Thyroid gland (tissue), 4 donors: Measurements from ENCODE around the gene GATAD2A. TPM values are rescaled to one million over a fixed set of nuclear protein-coding genes. Genes with fewer than 3 reads are reported as not detected.

Source experiments
- DNase-seq, 2 donors: peaks; one replicate each; pipeline ENCODE4 v3.0.0-alpha.2; 2019
- H3K27ac ChIP-seq, 3 donors: fragments of 200-600 bp; sonication (generic); 1 replicate in 2 of 3; 2 replicates in 1 of 3; pipeline ENCODE4 v1.5.1; 2016 to 2019; ENCODE audit warnings: mild to moderate bottlenecking in 1 of 3, moderate library complexity in 1 of 3
- H3K27me3 ChIP-seq: fragments of 200-600 bp; sonication (generic); one replicate; pipeline ENCODE4 v1.5.1; 2019
- H3K36me3 ChIP-seq, 2 donors: fragments of 200-600 bp; sonication (generic); one replicate each; pipeline ENCODE4 v1.5.1; 2016 to 2019
- H3K4me1 ChIP-seq, 2 donors: fragments of 200-600 bp; sonication (generic); one replicate each; pipeline ENCODE4 v1.5.1; 2017 to 2019
- H3K4me3 ChIP-seq, 3 donors: fragments of 200-600 bp; sonication (generic); replicated peaks in 1 of 3; 1 replicate in 2 of 3; 2 replicates in 1 of 3; pipeline ENCODE4 v1.5.1; 2016; ENCODE audit warnings: mild to moderate bottlenecking in 1 of 3
- H3K9me3 ChIP-seq: fragments of 200-600 bp; sonication (generic); one replicate; pipeline ENCODE4 v1.5.1; 2017
- CTCF ChIP-seq, 6 experiments: fragments of 200-600 bp in 3 of 6; fragments of 450-650 bp in 3 of 6; sonication (generic) in 3 of 6; IDR thresholded peaks; one replicate each; pipeline ENCODE4 v1.5.1; 2016 to 2019; ENCODE audit warnings: antibody characterized with exemption in 6 of 6, mild to moderate bottlenecking in 2 of 6, inconsistent platforms in 1 of 6, moderate library complexity in 1 of 6
- POLR2A ChIP-seq, 2 donors: fragments of 450-650 bp; IDR thresholded peaks; one replicate each; pipeline ENCODE4 v1.6.1; 2017; ENCODE audit warnings: antibody characterized with exemption in 2 of 2, mild to moderate bottlenecking in 2 of 2, moderate library complexity in 1 of 2
- WGBS, 2 donors: methylation state at CpG; one replicate each; pipeline ENCODE4 v1.1.5; 2017; 5-methylcytosine and 5-hydroxymethylcytosine counted together
- intact Hi-C: fragments of 100-400 bp; cut with DNase I; formaldehyde crosslinking; loops from one replicate; pipeline ENCODE4 v1.15.1; 2023
- total RNA-seq, 4 donors: library from RNA; depleted of rRNA; stranded (reverse); fragments of >200 nt; gene quantifications; one replicate each; pipeline ENCODE4 v1.2.3, GENCODE V29; 2016

GATAD2A gene
- total RNA-seq, 4 donors from 2014 or later = 33.2 to 82.4 (median 51.8) TPM

DNA sequence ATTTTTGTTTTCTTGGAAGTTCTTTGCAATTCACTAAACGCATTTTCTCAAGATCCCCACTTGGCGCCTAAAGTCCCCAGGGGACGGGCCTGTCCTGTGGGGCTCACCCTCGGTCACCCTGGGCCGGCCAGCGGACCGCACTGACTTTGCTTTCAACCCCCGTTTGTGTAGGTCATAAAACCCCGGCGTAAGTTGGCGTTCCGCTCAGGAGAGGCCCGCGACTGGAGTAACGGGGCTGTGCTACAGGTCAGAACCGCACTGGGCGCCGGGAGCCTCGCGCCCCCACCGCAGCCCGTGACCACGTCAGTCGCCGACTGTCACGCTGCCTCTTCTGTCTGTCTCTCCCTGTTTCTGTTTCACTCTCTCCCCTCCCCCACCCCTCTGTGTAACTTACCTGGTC is 96.3 kb downstream of the GATAD2A start:
- H3K27me3 ChIP-seq = no peaks in the 10 kb centered on the region
- intact Hi-C loops = no loop called here
- no peak overlapping the region for H3K4me3 ChIP-seq
- no peaks in the 10 kb centered on the region for H3K9me3 ChIP-seq
- no peak overlapping the region for H3K27ac ChIP-seq
- H3K4me1 ChIP-seq = peaks cover 4 to 13% of the 10 kb centered on the region in 2 donors
- TF ChIP-seq CTCF (IDR thresholded peaks at IDR 0.05) = no peak
- no peak for TF ChIP-seq POLR2A (IDR thresholded peaks at IDR 0.05)
- H3K36me3 ChIP-seq = peaks cover 65 to 76% of the 10 kb centered on the region in 2 donors
- 96 to 97% methylated on average over 26 of the region's 26 CpGs for WGBS, 2 donors
- DNase-seq = no peak

GRCh38 chr19:19502281-19502680 is 96.8 kb downstream of the GATAD2A start:
- no peak for TF ChIP-seq POLR2A (IDR thresholded peaks at IDR 0.05)
- TF ChIP-seq CTCF (IDR thresholded peaks at IDR 0.05) = no peak
- H3K36me3 ChIP-seq = peaks cover 61 to 73% of the 10 kb centered on the region in 2 donors
- intact Hi-C loops = no loop called here
- WGBS, 2 donors = 96 to 99% methylated on average over 17 of the region's 19 CpGs
- H3K4me3 ChIP-seq = no peak overlapping the region
- H3K9me3 ChIP-seq = no peaks in the 10 kb centered on the region
- peaks cover 4 to 13% of the 10 kb centered on the region in 2 donors for H3K4me1 ChIP-seq
- H3K27me3 ChIP-seq = no peaks in the 10 kb centered on the region
- H3K27ac ChIP-seq = peak overlapping the region in 1 of 3 donors; percentile 69
- DNase-seq = no peak

GRCh38 chr19:19502808-19503602 is 97.5 kb downstream of the GATAD2A start:
- no peak for TF ChIP-seq POLR2A (IDR thresholded peaks at IDR 0.05)
- no peak for TF ChIP-seq CTCF (IDR thresholded peaks at IDR 0.05)
- Histone ChIP-seq H3K27ac (peak overlapping the region; percentile 46 to 69 (median 62)), H3K4me1 (peaks cover 4 to 13% of the 10 kb centered on the region in 2 donors), H3K27me3 (no peaks in the 10 kb centered on the region), H3K4me3 (no peak overlapping the region), H3K9me3 (no peaks in the 10 kb centered on the region), H3K36me3 (peaks cover 56 to 71% of the 10 kb centered on the region in 2 donors)
- intact Hi-C loops = no loop called here
- DNase-seq = peak; percentile 92
- 63 to 66% methylated on average over 17 to 18 of the region's 18 CpGs for WGBS, 2 donors

DNA sequence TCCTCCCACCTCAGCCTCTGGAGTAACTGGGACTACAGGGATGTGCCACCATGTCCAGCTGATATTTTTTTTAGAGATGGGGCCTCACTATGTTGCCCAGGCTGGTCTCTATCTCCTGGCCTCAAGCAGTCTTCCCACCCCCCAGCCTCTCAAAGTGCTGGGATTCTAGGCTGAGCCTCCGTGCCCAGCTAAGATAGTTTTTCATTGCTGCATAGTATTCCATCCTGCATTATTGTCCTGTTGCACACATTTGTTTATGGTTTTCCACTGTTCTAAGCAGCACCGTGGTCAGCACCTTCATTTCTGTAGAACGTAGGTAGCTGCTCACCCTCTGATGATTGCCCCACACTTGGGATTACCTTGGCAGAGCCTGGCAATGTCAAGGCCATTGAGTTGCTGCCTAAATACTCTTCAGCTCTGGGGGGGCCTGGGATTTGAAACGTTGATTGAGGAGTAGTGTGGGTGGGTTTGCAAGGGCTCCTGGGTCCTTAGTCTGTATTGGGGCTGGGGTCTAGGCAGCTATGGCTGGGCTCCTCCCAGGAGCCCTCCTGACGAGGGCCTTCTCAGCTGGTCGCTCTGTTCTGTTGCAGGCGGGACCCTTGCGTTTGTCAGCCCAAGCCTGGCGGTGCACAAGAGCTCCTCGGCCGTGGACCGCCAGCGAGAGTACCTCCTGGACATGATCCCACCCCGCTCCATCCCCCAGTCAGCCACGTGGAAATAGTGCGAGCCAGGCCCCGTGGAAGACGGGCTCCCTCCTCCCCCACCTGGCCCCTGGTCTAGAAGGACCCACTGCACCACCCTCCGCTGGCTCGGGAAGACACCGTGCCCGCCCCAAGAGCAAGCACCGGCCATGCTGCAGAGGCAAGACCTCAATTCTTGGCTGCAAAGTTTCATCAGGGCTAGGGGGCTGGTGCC is 99.5 kb downstream of the GATAD2A start:
- no peak for DNase-seq
- intact Hi-C loops = no loop called here
- 86 to 93% methylated on average over 17 to 21 of the region's 23 CpGs for WGBS, 2 donors
- Histone ChIP-seq H3K27me3 (no peaks in the 10 kb centered on the region), H3K4me1 (peaks cover 4 to 13% of the 10 kb centered on the region in 2 donors), H3K36me3 (peaks cover 39 to 52% of the 10 kb centered on the region in 2 donors), H3K27ac (no peak overlapping the region), H3K4me3 (no peak overlapping the region), H3K9me3 (no peaks in the 10 kb centered on the region)
- TF ChIP-seq POLR2A (IDR thresholded peaks at IDR 0.05) (no peak), CTCF (IDR thresholded peaks at IDR 0.05) (no peak)
